ENCODE data around the gene ASB13.

The ASB13 gene

GRCh38 chr10:5684318-5684970 lies 18.0 kb upstream of the ASB13 start, which contains the start of gene TASOR2:
TASOR2 (plus strand) TSS chr10:5684838; CDS start chr10:5720643, 35,805 bp downstream.
- Histone ChIP-seq H3K36me3 (replicated peaks; ENCODE audit: insufficient read depth, low read length) (no peaks in the 10 kb centered on the region), H3K79me2 (ENCODE audit: low read length) (peaks cover 48% of the 10 kb centered on the region), H2AFZ (ENCODE audit: low read length) (peak within 1 kb of the TSS; percentile 71), H3K27ac (ENCODE audit: low read length) (peak within 1 kb of the TSS; percentile 79), H3K4me2 (ENCODE audit: low read depth, low read length) (peak within 1 kb of the TSS; percentile 64), H3F3A (ENCODE audit: insufficient read depth, low read length) (peaks cover 10% of the 10 kb centered on the region; the same call in 1 of the 2 replicates), H3K9me2 (replicated peaks; ENCODE audit: insufficient read depth, low read length) (no peaks in the 10 kb centered on the region), H3K27me3 (replicated peaks; ENCODE audit: insufficient read depth, low read length) (no peaks in the 10 kb centered on the region), H3K4me3 (ENCODE audit: low read length) (peak within 1 kb of the TSS; percentile 88), H3K9ac (ENCODE audit: low read length) (peak within 1 kb of the TSS; percentile 83), H4K20me1 (ENCODE audit: insufficient read depth, low read length) (peaks cover 12% of the 10 kb centered on the region; the same call in 1 of the 2 replicates), H3K9me3 (replicated peaks; ENCODE audit: insufficient read depth, low read length) (no peaks in the 10 kb centered on the region), H3K4me1 (ENCODE audit: low read length) (peaks cover 5% of the 10 kb centered on the region)
- TF ChIP-seq EZH2phosphoT487 (IDR thresholded peaks at IDR 0.05; ENCODE audit: low read length) (no peak), EZH2 (optimal IDR thresholded peaks at IDR 0.05; ENCODE audit: low read depth, low read length) (no peak), CTCF (IDR thresholded peaks at IDR 0.05; ENCODE audit: low read length) (no peak)
- peak; percentile 99 for DNase-seq

- Histone ChIP-seq H3K9ac (ENCODE audit: low read length) (no peak overlapping the region), H3K4me2 (ENCODE audit: low read depth, low read length) (no peak overlapping the region), H3K79me2 (ENCODE audit: low read length) (peaks cover 34% of the 10 kb centered on the region), H3K27me3 (replicated peaks; ENCODE audit: insufficient read depth, low read length) (no peaks in the 10 kb centered on the region), H2AFZ (ENCODE audit: low read length) (no peak overlapping the region), H3K4me3 (ENCODE audit: low read length) (no peak overlapping the region), H3K9me2 (replicated peaks; ENCODE audit: insufficient read depth, low read length) (no peaks in the 10 kb centered on the region), H3F3A (ENCODE audit: insufficient read depth, low read length) (peaks cover 10% of the 10 kb centered on the region; the same call in 1 of the 2 replicates), H3K27ac (ENCODE audit: low read length) (no peak overlapping the region), H4K20me1 (ENCODE audit: insufficient read depth, low read length) (peaks cover 12% of the 10 kb centered on the region; the same call in 1 of the 2 replicates), H3K36me3 (replicated peaks; ENCODE audit: insufficient read depth, low read length) (no peaks in the 10 kb centered on the region), H3K4me1 (ENCODE audit: low read length) (peaks cover 5% of the 10 kb centered on the region), H3K9me3 (replicated peaks; ENCODE audit: insufficient read depth, low read length) (no peaks in the 10 kb centered on the region)
- TF ChIP-seq CTCF (IDR thresholded peaks at IDR 0.05; ENCODE audit: low read length), result no peak
- no peak for DNase-seq
These were observed 16.7 kb upstream of the ASB13 start for GRCh38 chr10:5683065-5683464.

GRCh38 chr10:5681930-5682329 lies 15.5 kb upstream of the ASB13 start:
- no peak for DNase-seq
- TF ChIP-seq CTCF (IDR thresholded peaks at IDR 0.05; ENCODE audit: low read length) (no peak), EZH2 (optimal IDR thresholded peaks at IDR 0.05; ENCODE audit: low read depth, low read length) (no peak), EZH2phosphoT487 (IDR thresholded peaks at IDR 0.05; ENCODE audit: low read length) (no peak)

More at GRCh38 chr10:5681930-5682329, 15.5 kb upstream of the ASB13 start:
- Histone ChIP-seq H3K27me3 (replicated peaks; ENCODE audit: insufficient read depth, low read length) (no peaks in the 10 kb centered on the region), H2AFZ (ENCODE audit: low read length) (no peak overlapping the region), H3K9me3 (replicated peaks; ENCODE audit: insufficient read depth, low read length) (no peaks in the 10 kb centered on the region), H3K4me1 (ENCODE audit: low read length) (peaks cover 5% of the 10 kb centered on the region), H3K9me2 (replicated peaks; ENCODE audit: insufficient read depth, low read length) (no peaks in the 10 kb centered on the region), H3K27ac (ENCODE audit: low read length) (no peak overlapping the region), H3K4me3 (ENCODE audit: low read length) (no peak overlapping the region), H3K4me2 (ENCODE audit: low read depth, low read length) (no peak overlapping the region), H3K9ac (ENCODE audit: low read length) (no peak overlapping the region), H4K20me1 (ENCODE audit: insufficient read depth, low read length) (peaks cover 7% of the 10 kb centered on the region; the same call in 1 of the 2 replicates), H3K36me3 (replicated peaks; ENCODE audit: insufficient read depth, low read length) (no peaks in the 10 kb centered on the region), H3K79me2 (ENCODE audit: low read length) (peaks cover 23% of the 10 kb centered on the region), H3F3A (ENCODE audit: insufficient read depth, low read length) (peaks cover 10% of the 10 kb centered on the region; the same call in 1 of the 2 replicates)
